Measurements from ENCODE around the gene SHB.

DNA sequence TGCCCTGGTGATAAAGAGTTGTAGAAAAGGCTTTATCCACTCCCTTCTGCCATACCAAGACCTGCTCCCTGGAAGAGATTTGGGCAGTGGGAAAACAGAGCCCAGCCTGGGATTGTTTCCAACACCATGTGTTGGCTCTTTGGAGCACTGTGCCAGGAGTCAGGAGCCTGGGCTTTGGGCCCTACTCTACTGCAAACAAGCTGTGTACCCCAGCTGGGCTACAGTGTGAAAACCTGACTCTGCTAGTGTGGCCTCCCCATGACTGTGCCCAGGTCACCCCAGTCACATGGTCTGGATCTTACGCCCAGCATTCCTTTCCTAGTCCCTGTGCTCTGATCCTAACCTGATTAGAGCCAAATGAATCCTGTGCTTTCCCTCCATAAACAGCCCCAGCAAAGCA is 39.3 kb upstream of the SHB start:
- TF ChIP-seq, protein P1, sequence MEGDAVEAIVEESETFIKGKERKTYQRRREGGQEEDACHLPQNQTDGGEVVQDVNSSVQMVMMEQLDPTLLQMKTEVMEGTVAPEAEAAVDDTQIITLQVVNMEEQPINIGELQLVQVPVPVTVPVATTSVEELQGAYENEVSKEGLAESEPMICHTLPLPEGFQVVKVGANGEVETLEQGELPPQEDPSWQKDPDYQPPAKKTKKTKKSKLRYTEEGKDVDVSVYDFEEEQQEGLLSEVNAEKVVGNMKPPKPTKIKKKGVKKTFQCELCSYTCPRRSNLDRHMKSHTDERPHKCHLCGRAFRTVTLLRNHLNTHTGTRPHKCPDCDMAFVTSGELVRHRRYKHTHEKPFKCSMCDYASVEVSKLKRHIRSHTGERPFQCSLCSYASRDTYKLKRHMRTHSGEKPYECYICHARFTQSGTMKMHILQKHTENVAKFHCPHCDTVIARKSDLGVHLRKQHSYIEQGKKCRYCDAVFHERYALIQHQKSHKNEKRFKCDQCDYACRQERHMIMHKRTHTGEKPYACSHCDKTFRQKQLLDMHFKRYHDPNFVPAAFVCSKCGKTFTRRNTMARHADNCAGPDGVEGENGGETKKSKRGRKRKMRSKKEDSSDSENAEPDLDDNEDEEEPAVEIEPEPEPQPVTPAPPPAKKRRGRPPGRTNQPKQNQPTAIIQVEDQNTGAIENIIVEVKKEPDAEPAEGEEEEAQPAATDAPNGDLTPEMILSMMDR (IDR thresholded peaks at IDR 0.05) = no peak
- no peak for TF ChIP-seq POLR2A (IDR thresholded peaks at IDR 0.05)
